Upper lobe of right lung (tissue), 1 donor: ENCODE data around the gene HAO2. TPM values are rescaled to one million over a fixed set of nuclear protein-coding genes. Genes with fewer than 3 reads are reported as not detected.

Source experiments
- ATAC-seq: fragments of 200-7000 bp; cut with Tn5 transposase; one replicate; pipeline ENCODE4 v1.9.1; 2020; ENCODE audit warnings: mild to moderate bottlenecking, moderate library complexity
- DNase-seq: peaks from one replicate; pipeline ENCODE4 v3.0.0-alpha.2; 2020
- H3K27ac ChIP-seq: fragments of 200-600 bp; one replicate; pipeline ENCODE4 v1.8.0; 2022
- H3K27me3 ChIP-seq: fragments of 200-600 bp; one replicate; pipeline ENCODE4 v1.8.0; 2022; ENCODE audit warnings: mild to moderate bottlenecking
- H3K36me3 ChIP-seq: fragments of 200-600 bp; one replicate; pipeline ENCODE4 v1.8.0; 2022
- H3K4me1 ChIP-seq: fragments of 200-600 bp; one replicate; pipeline ENCODE4 v1.8.0; 2022
- H3K4me3 ChIP-seq: fragments of 200-600 bp; one replicate; pipeline ENCODE4 v1.8.0; 2022; ENCODE audit warnings: mild to moderate bottlenecking
- H3K9me3 ChIP-seq: fragments of 200-600 bp; one replicate; pipeline ENCODE4 v1.8.0; 2022
- CTCF ChIP-seq: fragments of 200-600 bp; IDR thresholded peaks from one replicate; pipeline ENCODE4 v1.8.0; 2022; ENCODE audit warnings: antibody characterized with exemption
- intact Hi-C: fragments of 100-400 bp; cut with DNase I; formaldehyde crosslinking; loops from one replicate; pipeline ENCODE4 v1.11.0; 2022
- total RNA-seq: library from RNA; stranded (reverse); fragmentation: NEBNext Ultra II Directional; extraction: Animal tissue kit (Norgen Biotek cat#: 25700); gene quantifications from one replicate; pipeline ENCODE4 v1.2.1, GENCODE V29; 2021
- donor health status: DM: no; HTN: yes; CAD: no; lungs with severe emphysema.

HAO2 gene
- total RNA-seq, 1 donor from 2014 or later = not detected

GRCh38 chr1:119391749-119392148, 23.2 kb downstream of the HAO2 start:
- intact Hi-C loops = no loop called here
- Histone ChIP-seq H3K27ac (no peak overlapping the region), H3K4me3 (no peak overlapping the region), H3K36me3 (no peaks in the 10 kb centered on the region), H3K27me3 (no peaks in the 10 kb centered on the region), H3K9me3 (no peaks in the 10 kb centered on the region), H3K4me1 (no peaks in the 10 kb centered on the region)
- DNase-seq (no peak), ATAC-seq (no peak)
- no peak for TF ChIP-seq CTCF

GRCh38 chr1:119394085-119394484, 25.5 kb downstream of the HAO2 start:
- no peaks in the 10 kb centered on the region for H3K27me3 ChIP-seq
- no peak overlapping the region for H3K27ac ChIP-seq
- no peak for TF ChIP-seq CTCF
- intact Hi-C loops = no loop called here
- H3K36me3 ChIP-seq = no peaks in the 10 kb centered on the region
- no peak overlapping the region for H3K4me3 ChIP-seq
- no peaks in the 10 kb centered on the region for H3K9me3 ChIP-seq
- no peak for ATAC-seq
- no peaks in the 10 kb centered on the region for H3K4me1 ChIP-seq
- DNase-seq = no peak

GRCh38 chr1:119396982-119397381, 28.4 kb downstream of the HAO2 start:
- Histone ChIP-seq H3K4me1 (no peaks in the 10 kb centered on the region), H3K36me3 (no peaks in the 10 kb centered on the region), H3K27ac (no peak overlapping the region), H3K27me3 (no peaks in the 10 kb centered on the region), H3K4me3 (no peak overlapping the region), H3K9me3 (no peaks in the 10 kb centered on the region)
- no peak for TF ChIP-seq CTCF
- no peak for DNase-seq
- intact Hi-C loops = no loop called here
- no peak for ATAC-seq

- DNase-seq = no peak
- Histone ChIP-seq H3K27ac (no peak overlapping the region), H3K27me3 (no peaks in the 10 kb centered on the region), H3K36me3 (no peaks in the 10 kb centered on the region), H3K4me3 (no peak overlapping the region), H3K4me1 (no peaks in the 10 kb centered on the region), H3K9me3 (no peaks in the 10 kb centered on the region)
- intact Hi-C loops = no loop called here
- TF ChIP-seq CTCF = no peak
- ATAC-seq = no peak
These were observed 29.4 kb downstream of the HAO2 start for GRCh38 chr1:119397986-119398385.

GRCh38 chr1:119404736-119405135, 36.2 kb downstream of the HAO2 start:
- DNase-seq (no peak), ATAC-seq (no peak)

More at GRCh38 chr1:119404736-119405135, 36.2 kb downstream of the HAO2 start:
- no peak overlapping the region for H3K27ac ChIP-seq
- H3K9me3 ChIP-seq = no peaks in the 10 kb centered on the region
- no peaks in the 10 kb centered on the region for H3K4me1 ChIP-seq
- no peak overlapping the region for H3K4me3 ChIP-seq
- no peaks in the 10 kb centered on the region for H3K36me3 ChIP-seq
- intact Hi-C loops = no loop called here
- no peaks in the 10 kb centered on the region for H3K27me3 ChIP-seq
- no peak for TF ChIP-seq CTCF
